HG03103 (cell line): ENCODE results near the gene TBC1D10A.

Experiments
- ATAC-seq: cut with Tn5 transposase; IDR thresholded peaks from one replicate; pipeline ENCODE4 v1.9.1; 2021; ENCODE audit warnings: low read depth; ENCODE audit not compliant: unreplicated experiment

The TBC1D10A gene

GRCh38 chr22:30302810-30303138 is 24.0 kb downstream of the TBC1D10A start:
- no peak for ATAC-seq

GRCh38 chr22:30301995-30302809 is 24.5 kb downstream of the TBC1D10A start:
- ATAC-seq, result no peak

- ATAC-seq, result no peak
These were observed 27.4 kb downstream of the TBC1D10A start for GRCh38 chr22:30299322-30299721.

- ATAC-seq, result no peak
These were observed 28.6 kb downstream of the TBC1D10A start for GRCh38 chr22:30297991-30298701.

GRCh38 chr22:30297276-30297990 is 29.3 kb downstream of the TBC1D10A start:
- no peak for ATAC-seq

- no peak for ATAC-seq
These were observed 29.9 kb downstream of the TBC1D10A start for GRCh38 chr22:30296833-30297232.

- no peak for ATAC-seq
These were observed 30.4 kb downstream of the TBC1D10A start for GRCh38 chr22:30296324-30296723.

- ATAC-seq, result no peak
These were observed 31.2 kb downstream of the TBC1D10A start for GRCh38 chr22:30295576-30295975.

GRCh38 chr22:30294830-30295229 is 31.9 kb downstream of the TBC1D10A start:
- no peak for ATAC-seq

- ATAC-seq, result no peak
These were observed 32.7 kb downstream of the TBC1D10A start for GRCh38 chr22:30294066-30294465.

GRCh38 chr22:30293026-30293425 is 33.7 kb downstream of the TBC1D10A start:
- ATAC-seq, result no peak

- no peak for ATAC-seq
These were observed 34.4 kb downstream of the TBC1D10A start for GRCh38 chr22:30292069-30292970.

GRCh38 chr22:30291058-30291892 is 35.5 kb downstream of the TBC1D10A start:
- ATAC-seq, result no peak

- no peak for ATAC-seq
These were observed 36.2 kb downstream of the TBC1D10A start for GRCh38 chr22:30290342-30291057.

- peak; percentile 5 for ATAC-seq
These were observed 36.8 kb downstream of the TBC1D10A start for GRCh38 chr22:30289980-30290313.

GRCh38 chr22:30289141-30289979 is 37.4 kb downstream of the TBC1D10A start, which contains the start of gene CASTOR1:
TSS of gene CASTOR1 (minus strand) at chr22:30289505. CDS start at chr22:30289497, 8 bp downstream.
- ATAC-seq, result peak; percentile 51

GRCh38 chr22:30288419-30289140 is 38.2 kb downstream of the TBC1D10A start:
- ATAC-seq, result no peak
